ENCODE measurements around the gene KPNA5. TPM values are rescaled to one million over a fixed set of nuclear protein-coding genes. Genes with fewer than 3 reads are reported as not detected.

The KPNA5 gene
- total RNA-seq (10 to 100 TPM; 60.0 to 66.0 TPM), total RNA-seq (13.4 to 173 (median 101) reads per million in 172 experiments)
- 13.5 TPM for polyA plus RNA-seq (2013, experiment 1 of 2)
- 15.9 TPM for polyA plus RNA-seq (2013, experiment 2 of 2)

GRCh38 chr6:116680880-116681672, at the start of gene KPNA5:
Gene KPNA5, plus strand, starts transcription at chr6:116681211. Its CDS starts 124 bp downstream, at chr6:116681335.
- DNase-seq (peak; percentile 83 to 96 (median 90)), ATAC-seq (ENCODE audit: poor library complexity) (peak; percentile 93)
- H3K4me1 Mint-ChIP-seq (ENCODE audit: low read depth), result peaks cover 59% of the 10 kb centered on the region
- TF ChIP-seq CTCF (IDR thresholded peaks at IDR 0.05), result no peak
- H3K27ac Mint-ChIP-seq, result peak within 1 kb of the TSS; percentile 94
- no peaks in the 10 kb centered on the region for H3K27me3 ChIP-seq (ENCODE audit: control insufficient read depth in 1 of 2, insufficient read depth in 2 of 2, low read length in 2 of 2)
- peak within 1 kb of the TSS; percentile 99 for H3K4me3 Mint-ChIP-seq
- ChIA-PET CTCF (interaction anchor here (0.7 to 2.7 kb wide), 4 partner anchors 11 to 15 kb away, joined by 3 to 7 read pairs (median 4); partner anchors contain the start of gene ZUP1), POLR2A (interaction anchor here (0.6 to 3.5 kb wide), 11 partner anchors 9 to 580 kb away, joined by 3 to 46 read pairs (median 5); partner anchors contain the start of genes CALHM4, NT5DC1, RWDD1 and TSPYL1)
- intact Hi-C loops (cut with DNase I, micrococcal nuclease), result loop anchor here (1.0 to 10.0 kb wide), 3 partner anchors 13 to 576 kb away; partner anchors contain the start of genes NT5DC1 (in 1 of the 2) and ZUP1 (in 1 of the 2)
- no peaks in the 10 kb centered on the region for H3K9me3 ChIP-seq (ENCODE audit: control insufficient read depth in 1 of 2, insufficient read depth in 1 of 2, low read length in 2 of 2)
- H3K27ac ChIP-seq (ENCODE audit: low read depth in 1 of 2, low read length in 2 of 2), result peak within 1 kb of the TSS; percentile 85 to 89
- no peaks in the 10 kb centered on the region for H3K36me3 ChIP-seq (ENCODE audit: insufficient read depth, low read length)
- H3K27me3 Mint-ChIP-seq, result no peaks in the 10 kb centered on the region
- peaks cover 40% of the 10 kb centered on the region for H3K36me3 Mint-ChIP-seq (ENCODE audit: low read depth)
- H3K4me3 ChIP-seq (ENCODE audit: low read length), result peak within 1 kb of the TSS; percentile 82
- H3K9me3 Mint-ChIP-seq, result no peaks in the 10 kb centered on the region
- H3K4me1 ChIP-seq (ENCODE audit: insufficient read depth, low read length), result peaks cover 28% of the 10 kb centered on the region

GRCh38 chr6:116631379-116631990, 49.5 kb upstream of the KPNA5 start:
- Mint-ChIP-seq H3K27me3 (no peaks in the 10 kb centered on the region), H3K4me1 (ENCODE audit: low read depth) (no peaks in the 10 kb centered on the region), H3K9me3 (no peaks in the 10 kb centered on the region), H3K36me3 (ENCODE audit: low read depth) (peaks cover 37% of the 10 kb centered on the region), H3K4me3 (no peak overlapping the region), H3K27ac (no peak overlapping the region)
- ATAC-seq (ENCODE audit: poor library complexity) (no peak), DNase-seq (no peak)
- CTCF ChIA-PET, result no interaction called here
- no peak overlapping the region for H3K4me3 ChIP-seq (ENCODE audit: low read length)
- POLR2A ChIA-PET, result interaction anchor here (1.2 kb wide), 1 partner anchor 14 kb away, joined by 4 read pairs; no protein-coding TSS in a partner anchor
- no peak overlapping the region for H3K27ac ChIP-seq (ENCODE audit: low read depth in 1 of 2, low read length in 2 of 2)
- no peaks in the 10 kb centered on the region for H3K4me1 ChIP-seq (ENCODE audit: insufficient read depth, low read length)
- no peaks in the 10 kb centered on the region for H3K27me3 ChIP-seq (ENCODE audit: control insufficient read depth in 1 of 2, insufficient read depth in 2 of 2, low read length in 2 of 2)
- no peak for TF ChIP-seq CTCF (IDR thresholded peaks at IDR 0.05)
- peaks cover 12% of the 10 kb centered on the region for H3K36me3 ChIP-seq (ENCODE audit: insufficient read depth, low read length)
- intact Hi-C loops (cut with DNase I, micrococcal nuclease), result loop anchor here in 1 of 2 experiments (10.0 kb wide), 1 partner anchor 47 kb away; no protein-coding TSS in a partner anchor
- H3K9me3 ChIP-seq (ENCODE audit: control insufficient read depth in 1 of 2, insufficient read depth in 1 of 2, low read length in 2 of 2), result no peaks in the 10 kb centered on the region

GRCh38 chr6:116633685-116634084, 47.3 kb upstream of the KPNA5 start:
- no peak for TF ChIP-seq CTCF (IDR thresholded peaks at IDR 0.05)
- H3K4me3 Mint-ChIP-seq, result no peak overlapping the region
- H3K4me1 Mint-ChIP-seq (ENCODE audit: low read depth), result no peaks in the 10 kb centered on the region
- H3K27ac Mint-ChIP-seq, result no peak overlapping the region
- H3K36me3 Mint-ChIP-seq (ENCODE audit: low read depth), result peaks cover 53% of the 10 kb centered on the region
- no peaks in the 10 kb centered on the region for H3K9me3 ChIP-seq (ENCODE audit: control insufficient read depth in 1 of 2, insufficient read depth in 1 of 2, low read length in 2 of 2)
- no peaks in the 10 kb centered on the region for H3K9me3 Mint-ChIP-seq
- DNase-seq, result no peak
- H3K27me3 Mint-ChIP-seq, result no peaks in the 10 kb centered on the region
- intact Hi-C loops (cut with DNase I, micrococcal nuclease), result loop anchor here in 1 of 2 experiments (10.0 kb wide), 1 partner anchor 49 kb away; no protein-coding TSS in a partner anchor
- no peak for ATAC-seq (ENCODE audit: poor library complexity)
- no peaks in the 10 kb centered on the region for H3K27me3 ChIP-seq (ENCODE audit: control insufficient read depth in 1 of 2, insufficient read depth in 2 of 2, low read length in 2 of 2)
- no peak overlapping the region for H3K27ac ChIP-seq (ENCODE audit: low read depth in 1 of 2, low read length in 2 of 2)
- H3K4me3 ChIP-seq (ENCODE audit: low read length), result no peak overlapping the region
- ChIA-PET CTCF (no interaction called here), POLR2A (interaction anchor here (0.7 kb wide), 1 partner anchor 10 kb away, joined by 3 read pairs; no protein-coding TSS in a partner anchor)
- no peaks in the 10 kb centered on the region for H3K4me1 ChIP-seq (ENCODE audit: insufficient read depth, low read length)
- peaks cover 12% of the 10 kb centered on the region for H3K36me3 ChIP-seq (ENCODE audit: insufficient read depth, low read length)
